Neural cell (in vitro differentiated cells): ENCODE results near the gene ATXN10.

Experiments used
- EP300 ChIP-seq: fragments of 450-650 bp; conservative IDR thresholded peaks from 2 replicates; pipeline ENCODE4 v1.6.1; 2014; ENCODE audit warnings: antibody characterized with exemption, mild to moderate bottlenecking, moderate library complexity; ENCODE audit not compliant: poor library complexity, severe bottlenecking
- EZH2 ChIP-seq: fragments of 200-600, 300-800 bp; shearing (Covaris generic), sonication (generic); IDR thresholded peaks from 2 replicates; pipeline ENCODE4 v1.6.1; 2014; ENCODE audit warnings: antibody characterized with exemption, low read length, borderline replicate concordance, mild to moderate bottlenecking; ENCODE audit not compliant: insufficient read depth, poor library complexity, severe bottlenecking
- MXI1 ChIP-seq: fragments of 450-650 bp; conservative IDR thresholded peaks from 2 replicates; pipeline ENCODE4 v1.6.1; 2014; ENCODE audit warnings: antibody characterized with exemption, mild to moderate bottlenecking; ENCODE audit not compliant: poor library complexity, severe bottlenecking
- POLR2AphosphoS5 ChIP-seq: IDR thresholded peaks from 2 replicates; pipeline ENCODE4 v1.6.1; 2012
- RAD21 ChIP-seq: fragments of 450-650 bp; conservative IDR thresholded peaks from 2 replicates; pipeline ENCODE4 v1.6.1; 2014; ENCODE audit warnings: antibody characterized with exemption, mild to moderate bottlenecking, moderate library complexity
- REST ChIP-seq: IDR thresholded peaks from 2 replicates; pipeline ENCODE4 v1.6.1; 2012; ENCODE audit warnings: borderline replicate concordance
- TAF1 ChIP-seq: IDR thresholded peaks from 2 replicates; pipeline ENCODE4 v1.6.1; 2012; ENCODE audit warnings: low read depth
- TF ChIP-seq, protein P1 (sequence below): fragments of 450-650 bp; IDR thresholded peaks from 2 replicates; pipeline ENCODE4 v1.5.1; 2014; ENCODE audit warnings: antibody characterized with exemption, mild to moderate bottlenecking, moderate library complexity; ENCODE audit not compliant: poor library complexity, severe bottlenecking

GRCh38 chr22:45878901-45879551, 207.4 kb downstream of the ATXN10 start:
- no peak for TF ChIP-seq RAD21
- TF ChIP-seq EZH2, result no peak
- TF ChIP-seq, protein P1, sequence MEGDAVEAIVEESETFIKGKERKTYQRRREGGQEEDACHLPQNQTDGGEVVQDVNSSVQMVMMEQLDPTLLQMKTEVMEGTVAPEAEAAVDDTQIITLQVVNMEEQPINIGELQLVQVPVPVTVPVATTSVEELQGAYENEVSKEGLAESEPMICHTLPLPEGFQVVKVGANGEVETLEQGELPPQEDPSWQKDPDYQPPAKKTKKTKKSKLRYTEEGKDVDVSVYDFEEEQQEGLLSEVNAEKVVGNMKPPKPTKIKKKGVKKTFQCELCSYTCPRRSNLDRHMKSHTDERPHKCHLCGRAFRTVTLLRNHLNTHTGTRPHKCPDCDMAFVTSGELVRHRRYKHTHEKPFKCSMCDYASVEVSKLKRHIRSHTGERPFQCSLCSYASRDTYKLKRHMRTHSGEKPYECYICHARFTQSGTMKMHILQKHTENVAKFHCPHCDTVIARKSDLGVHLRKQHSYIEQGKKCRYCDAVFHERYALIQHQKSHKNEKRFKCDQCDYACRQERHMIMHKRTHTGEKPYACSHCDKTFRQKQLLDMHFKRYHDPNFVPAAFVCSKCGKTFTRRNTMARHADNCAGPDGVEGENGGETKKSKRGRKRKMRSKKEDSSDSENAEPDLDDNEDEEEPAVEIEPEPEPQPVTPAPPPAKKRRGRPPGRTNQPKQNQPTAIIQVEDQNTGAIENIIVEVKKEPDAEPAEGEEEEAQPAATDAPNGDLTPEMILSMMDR, result no peak
- TF ChIP-seq REST, result no peak
- TF ChIP-seq POLR2AphosphoS5, result no peak
- no peak for TF ChIP-seq EP300
- TF ChIP-seq MXI1, result no peak
- TF ChIP-seq TAF1, result no peak
